ENCODE measurements around the gene PAFAH2. TPM values are rescaled to one million over a fixed set of nuclear protein-coding genes. Genes with fewer than 3 reads are reported as not detected.
A peak's percentile ranks its signal among the peaks of the same experiment; 100 is the strongest.

Gene PAFAH2
- total RNA-seq, 1 donor from 2014 or later, result 11.3 TPM

DNA sequence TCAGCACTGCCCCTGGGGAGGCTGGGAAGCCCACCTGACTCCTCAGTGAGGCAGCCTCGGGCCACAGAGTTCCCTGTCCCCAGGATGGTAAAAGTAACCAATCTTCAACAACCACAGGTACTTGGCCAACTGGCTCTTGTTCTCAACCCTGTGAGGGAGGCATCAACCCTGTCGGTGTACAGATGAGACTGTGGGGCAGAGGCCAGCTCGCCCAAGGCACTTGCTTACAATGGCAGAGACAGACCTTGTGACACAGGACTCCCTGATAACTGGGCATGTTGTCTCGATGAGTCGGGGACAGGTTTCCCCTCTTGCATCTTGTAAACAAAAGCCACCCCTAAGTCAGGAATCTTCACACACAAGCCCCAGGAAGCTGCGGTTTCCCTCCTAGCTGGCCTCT lies 40.0 kb upstream of the PAFAH2 start:
- no peak for DNase-seq (ENCODE audit: low read depth)

DNA sequence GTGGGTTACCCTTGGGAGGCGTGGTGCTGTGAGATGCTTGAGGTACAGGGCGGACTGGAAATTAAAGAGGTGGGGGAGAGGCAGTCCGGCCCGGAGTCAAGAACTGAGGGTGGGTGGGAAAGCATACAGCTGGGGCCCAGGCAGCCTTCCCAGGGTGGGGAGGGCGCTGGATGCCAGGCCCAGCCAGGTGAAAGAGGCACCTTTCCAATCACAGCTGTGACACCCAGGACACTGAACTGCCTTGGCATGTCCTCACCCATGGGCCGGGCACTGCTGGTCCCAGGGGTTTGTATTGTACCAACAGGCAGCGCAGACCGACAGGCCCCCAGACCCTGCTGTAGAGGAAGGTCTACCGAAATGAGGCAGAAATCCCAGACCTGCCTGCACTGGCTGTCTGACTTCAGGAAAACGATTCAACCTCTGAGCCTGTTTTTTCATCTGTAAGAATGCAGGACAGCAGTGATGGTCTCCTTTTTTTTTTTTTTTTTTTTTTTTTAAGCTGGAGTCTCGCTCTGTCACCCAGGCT lies 39.0 kb upstream of the PAFAH2 start:
- no peak for FAIRE-seq
- TF ChIP-seq, protein P1, sequence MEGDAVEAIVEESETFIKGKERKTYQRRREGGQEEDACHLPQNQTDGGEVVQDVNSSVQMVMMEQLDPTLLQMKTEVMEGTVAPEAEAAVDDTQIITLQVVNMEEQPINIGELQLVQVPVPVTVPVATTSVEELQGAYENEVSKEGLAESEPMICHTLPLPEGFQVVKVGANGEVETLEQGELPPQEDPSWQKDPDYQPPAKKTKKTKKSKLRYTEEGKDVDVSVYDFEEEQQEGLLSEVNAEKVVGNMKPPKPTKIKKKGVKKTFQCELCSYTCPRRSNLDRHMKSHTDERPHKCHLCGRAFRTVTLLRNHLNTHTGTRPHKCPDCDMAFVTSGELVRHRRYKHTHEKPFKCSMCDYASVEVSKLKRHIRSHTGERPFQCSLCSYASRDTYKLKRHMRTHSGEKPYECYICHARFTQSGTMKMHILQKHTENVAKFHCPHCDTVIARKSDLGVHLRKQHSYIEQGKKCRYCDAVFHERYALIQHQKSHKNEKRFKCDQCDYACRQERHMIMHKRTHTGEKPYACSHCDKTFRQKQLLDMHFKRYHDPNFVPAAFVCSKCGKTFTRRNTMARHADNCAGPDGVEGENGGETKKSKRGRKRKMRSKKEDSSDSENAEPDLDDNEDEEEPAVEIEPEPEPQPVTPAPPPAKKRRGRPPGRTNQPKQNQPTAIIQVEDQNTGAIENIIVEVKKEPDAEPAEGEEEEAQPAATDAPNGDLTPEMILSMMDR (IDR thresholded peaks at IDR 0.05; ENCODE audit: insufficient read depth, low read length, severe bottlenecking), result no peak
- no peak for DNase-seq (ENCODE audit: low read depth)
- no peak overlapping the region for H3K4me3 ChIP-seq (ENCODE audit: low read depth, low read length)
- H3K27me3 ChIP-seq (ENCODE audit: control insufficient read depth, insufficient read depth, low read length), result peaks cover 3% of the 10 kb centered on the region
- H3K36me3 ChIP-seq (ENCODE audit: control insufficient read depth, insufficient read depth, low read length), result no peaks in the 10 kb centered on the region

More for the DNA sequence above, 40.0 kb upstream of the PAFAH2 start:
- H3K4me3 ChIP-seq (ENCODE audit: low read depth, low read length), result no peak overlapping the region
- TF ChIP-seq, protein P1 (IDR thresholded peaks at IDR 0.05; ENCODE audit: insufficient read depth, low read length, severe bottlenecking), result no peak
- peaks cover 8% of the 10 kb centered on the region for H3K27me3 ChIP-seq (ENCODE audit: control insufficient read depth, insufficient read depth, low read length)
- no peak for FAIRE-seq
- H3K36me3 ChIP-seq (ENCODE audit: control insufficient read depth, insufficient read depth, low read length), result no peaks in the 10 kb centered on the region

DNA sequence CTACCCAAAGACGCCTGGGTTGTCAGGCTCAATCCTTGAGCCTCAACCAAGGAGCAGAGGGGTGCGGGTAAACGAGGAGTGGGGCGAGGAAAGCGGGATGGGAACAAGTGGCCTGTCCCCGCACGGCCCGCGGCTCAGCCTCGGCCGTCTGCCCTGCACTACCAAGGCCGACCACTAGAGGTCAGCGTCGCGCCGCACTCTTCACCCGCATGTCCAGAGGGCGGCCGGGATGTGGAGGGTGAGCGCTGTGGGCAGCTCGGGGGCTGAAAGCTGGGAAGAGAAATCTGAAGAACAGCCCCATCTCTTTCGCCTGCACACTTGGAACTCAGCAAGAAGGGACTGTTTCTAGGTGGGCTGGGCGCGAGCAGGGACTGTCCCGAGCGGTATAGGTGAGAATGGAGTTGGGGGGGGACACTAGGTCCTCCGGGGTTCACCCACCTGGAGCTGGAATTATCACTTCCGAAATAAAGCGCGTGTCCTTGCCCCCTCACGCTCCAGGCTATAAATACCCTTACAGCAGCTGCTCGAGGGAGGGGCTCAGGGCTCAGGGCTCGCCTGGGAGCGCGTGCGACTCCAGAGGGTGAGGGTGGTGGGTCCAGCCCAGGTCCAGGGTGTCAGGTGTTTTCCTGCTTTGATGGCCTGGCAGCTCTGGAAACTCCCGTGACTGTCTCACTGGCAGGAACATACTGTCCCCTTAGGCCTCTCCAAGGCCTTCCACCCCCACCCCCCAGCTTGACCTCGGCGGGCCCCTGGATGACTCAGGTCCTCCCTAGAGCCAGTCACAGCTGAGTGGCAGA lies 38.3 kb upstream of the PAFAH2 start:
- Histone ChIP-seq H3K27me3 (ENCODE audit: control insufficient read depth, insufficient read depth, low read length) (peaks cover 3% of the 10 kb centered on the region), H3K4me3 (ENCODE audit: low read depth, low read length) (peak overlapping the region; percentile 82), H3K36me3 (ENCODE audit: control insufficient read depth, insufficient read depth, low read length) (no peaks in the 10 kb centered on the region)
- DNase-seq (ENCODE audit: low read depth), result peak; percentile 42
- TF ChIP-seq, protein P1 (IDR thresholded peaks at IDR 0.05; ENCODE audit: insufficient read depth, low read length, severe bottlenecking), result peak; percentile 99
- FAIRE-seq, result no peak

DNA sequence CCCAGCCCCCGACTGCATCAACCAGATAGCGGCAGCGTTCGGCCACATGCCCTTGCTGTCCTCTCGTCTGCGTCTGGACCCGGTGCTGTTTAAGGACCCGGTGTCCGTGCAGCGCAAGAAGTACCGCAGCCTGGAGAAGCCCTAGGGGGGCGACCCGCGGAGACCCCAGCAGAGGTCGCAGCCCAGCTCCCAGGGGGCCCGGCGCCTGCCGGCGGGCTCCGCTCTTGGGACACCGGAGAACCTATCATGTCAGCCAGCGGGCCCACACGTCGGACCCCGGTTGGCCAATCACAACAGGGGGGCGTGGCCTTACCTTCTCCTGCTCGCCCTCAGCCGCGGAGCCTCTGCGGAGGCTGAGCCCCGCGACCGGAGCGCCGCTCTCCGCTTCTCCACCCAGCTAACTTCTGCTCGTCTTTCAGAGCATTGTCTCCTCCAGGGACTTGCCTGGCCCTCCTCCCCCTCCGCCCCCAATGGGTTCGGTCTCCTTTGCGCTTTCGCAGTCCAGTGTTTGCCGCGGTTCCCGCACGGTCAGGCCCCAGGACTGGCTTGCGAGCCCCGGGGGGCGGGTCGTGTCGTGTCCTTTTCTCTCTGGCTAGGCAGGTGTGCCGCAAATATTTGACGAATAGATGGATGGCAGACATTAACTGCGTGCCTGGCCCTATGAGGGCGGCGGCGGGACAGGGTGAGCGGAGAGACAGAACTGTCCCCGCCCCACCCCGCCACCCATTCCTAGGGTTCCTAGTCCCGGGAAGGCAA lies 37.5 kb upstream of the PAFAH2 start:
- Histone ChIP-seq H3K27me3 (ENCODE audit: control insufficient read depth, insufficient read depth, low read length) (peaks cover 3% of the 10 kb centered on the region), H3K4me3 (ENCODE audit: low read depth, low read length) (peak overlapping the region; percentile 82), H3K36me3 (ENCODE audit: control insufficient read depth, insufficient read depth, low read length) (no peaks in the 10 kb centered on the region)
- DNase-seq (ENCODE audit: low read depth) (peak; percentile 78), FAIRE-seq (no peak)
- TF ChIP-seq, protein P1 (IDR thresholded peaks at IDR 0.05; ENCODE audit: insufficient read depth, low read length, severe bottlenecking), result no peak

DNA sequence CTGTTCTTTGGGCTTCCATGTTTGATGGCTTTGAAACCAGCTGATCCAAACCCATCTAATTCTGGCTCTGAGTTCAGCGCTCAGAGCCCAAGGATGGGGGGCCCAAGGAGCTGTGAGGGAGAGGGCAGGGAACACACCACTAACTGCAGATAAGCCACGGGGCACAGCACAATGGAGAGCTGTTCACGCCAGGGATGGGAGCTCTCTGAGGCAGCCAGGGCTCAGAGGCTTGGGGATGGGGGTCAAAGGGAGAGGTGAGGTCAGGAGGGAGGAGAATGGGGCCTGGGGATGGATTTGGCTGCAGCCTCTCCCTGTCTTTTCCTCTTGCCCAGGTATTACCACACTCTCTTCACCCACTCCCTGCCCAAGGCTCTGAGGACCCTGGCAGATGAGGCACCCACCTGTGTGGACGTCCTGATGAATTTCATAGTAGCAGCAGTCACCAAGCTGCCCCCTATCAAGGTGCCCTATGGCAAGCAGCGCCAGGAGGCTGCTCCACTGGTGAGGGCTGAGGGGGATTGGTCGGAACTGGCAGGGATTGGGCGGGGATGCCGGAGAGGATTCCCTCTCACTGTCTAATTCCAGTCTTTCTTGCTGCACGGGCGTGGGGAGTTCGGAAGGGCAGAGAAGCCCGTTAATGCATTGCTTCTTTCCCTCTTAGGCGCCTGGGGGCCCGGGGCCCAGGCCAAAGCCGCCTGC lies 36.8 kb upstream of the PAFAH2 start:
- FAIRE-seq, result no peak
- H3K27me3 ChIP-seq (ENCODE audit: control insufficient read depth, insufficient read depth, low read length), result peaks cover 3% of the 10 kb centered on the region
- H3K36me3 ChIP-seq (ENCODE audit: control insufficient read depth, insufficient read depth, low read length), result no peaks in the 10 kb centered on the region
- H3K4me3 ChIP-seq (ENCODE audit: low read depth, low read length), result peak overlapping the region; percentile 82
- no peak for DNase-seq (ENCODE audit: low read depth)
- TF ChIP-seq, protein P1 (IDR thresholded peaks at IDR 0.05; ENCODE audit: insufficient read depth, low read length, severe bottlenecking), result no peak
